Ishikawa (cell line): ENCODE measurements around the gene TBX6.

Experiments
- CEBPB ChIP-seq: IDR thresholded peaks from 2 replicates; pipeline ENCODE4 v1.6.1; 2012
- CREB1 ChIP-seq: IDR thresholded peaks from 2 replicates; pipeline ENCODE4 v1.6.1; 2012; ENCODE audit warnings: low read depth
- EGR1 ChIP-seq: IDR thresholded peaks from 2 replicates; pipeline ENCODE4 v1.6.1; 2012
- EP300 ChIP-seq: IDR thresholded peaks from 2 replicates; pipeline ENCODE4 v1.6.1; 2012; ENCODE audit warnings: borderline replicate concordance
- FOXM1 ChIP-seq: IDR thresholded peaks from 2 replicates; pipeline ENCODE4 v1.6.1; 2012; ENCODE audit warnings: low read depth, borderline replicate concordance
- NFIC ChIP-seq: IDR thresholded peaks from 2 replicates; pipeline ENCODE4 v1.6.1; 2012
- RAD21 ChIP-seq: IDR thresholded peaks from 2 replicates; pipeline ENCODE4 v1.6.1; 2012; ENCODE audit warnings: low read depth
- TAF1 ChIP-seq: IDR thresholded peaks from 2 replicates; pipeline ENCODE4 v1.6.1; 2012; ENCODE audit warnings: low read depth, mild to moderate bottlenecking
- TCF12 ChIP-seq: IDR thresholded peaks from 2 replicates; pipeline ENCODE4 v1.6.1; 2012; ENCODE audit warnings: low read depth
- TEAD4 ChIP-seq: IDR thresholded peaks from 2 replicates; pipeline ENCODE4 v1.6.1; 2012
- YY1 ChIP-seq: IDR thresholded peaks from 2 replicates; pipeline ENCODE4 v1.6.1; 2012; ENCODE audit warnings: low read depth
- ZBTB7A ChIP-seq: IDR thresholded peaks from 2 replicates; pipeline ENCODE4 v1.6.1; 2012; ENCODE audit warnings: low read depth
- TF ChIP-seq, protein P1 (sequence below): IDR thresholded peaks from 2 replicates; pipeline ENCODE4 v1.6.1; 2012; ENCODE audit warnings: low read depth, mild to moderate bottlenecking
- TF ChIP-seq, protein P2 (sequence below): IDR thresholded peaks from 2 replicates; pipeline ENCODE4 v1.6.1; 2012
- TF ChIP-seq, protein P3 (sequence below): IDR thresholded peaks from 2 replicates; pipeline ENCODE4 v1.6.1; 2012

Gene TBX6

DNA sequence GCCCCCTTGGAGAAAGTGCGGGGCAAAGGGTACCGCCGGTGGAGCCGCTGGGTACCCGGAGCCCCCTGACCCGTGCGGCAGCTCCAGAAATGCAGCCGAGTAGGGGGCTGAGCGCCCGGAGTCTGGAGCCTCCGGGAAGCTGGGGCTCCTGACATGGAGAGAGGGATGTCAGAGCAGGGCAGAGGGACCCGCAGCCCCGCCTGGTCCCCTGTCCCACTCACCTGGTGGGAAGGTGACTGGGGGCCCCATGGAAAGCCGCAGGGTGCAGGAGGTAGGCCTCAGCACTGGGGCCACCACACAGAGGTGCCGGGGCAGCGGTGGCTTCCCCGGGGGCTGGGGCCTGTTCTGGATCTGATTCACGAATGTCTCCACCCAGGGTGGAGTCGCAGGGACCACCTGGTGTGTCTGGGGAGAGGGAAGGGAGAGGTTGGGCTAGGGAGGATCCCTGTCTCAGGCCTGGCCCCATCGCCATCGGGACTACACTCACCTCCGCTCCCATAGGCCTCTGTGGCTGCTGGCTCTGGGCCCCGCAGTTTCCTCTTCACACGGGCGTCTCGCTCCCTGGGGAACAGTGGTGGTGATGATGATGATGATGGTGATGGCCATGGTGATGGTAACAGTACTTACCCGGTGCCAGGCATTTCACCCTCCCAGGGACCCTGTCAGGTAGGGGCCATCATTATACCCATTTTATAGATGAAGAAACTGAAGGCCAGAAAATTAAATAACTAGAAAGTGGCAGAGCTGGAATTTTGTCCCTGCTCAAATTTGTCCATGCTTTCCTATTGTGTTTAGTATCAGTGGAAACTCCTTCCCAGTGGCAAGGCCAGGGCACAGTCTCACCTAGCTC, 5.2 kb downstream of the TBX6 start:
- no peak for TF ChIP-seq TEAD4
- TF ChIP-seq, protein P1, sequence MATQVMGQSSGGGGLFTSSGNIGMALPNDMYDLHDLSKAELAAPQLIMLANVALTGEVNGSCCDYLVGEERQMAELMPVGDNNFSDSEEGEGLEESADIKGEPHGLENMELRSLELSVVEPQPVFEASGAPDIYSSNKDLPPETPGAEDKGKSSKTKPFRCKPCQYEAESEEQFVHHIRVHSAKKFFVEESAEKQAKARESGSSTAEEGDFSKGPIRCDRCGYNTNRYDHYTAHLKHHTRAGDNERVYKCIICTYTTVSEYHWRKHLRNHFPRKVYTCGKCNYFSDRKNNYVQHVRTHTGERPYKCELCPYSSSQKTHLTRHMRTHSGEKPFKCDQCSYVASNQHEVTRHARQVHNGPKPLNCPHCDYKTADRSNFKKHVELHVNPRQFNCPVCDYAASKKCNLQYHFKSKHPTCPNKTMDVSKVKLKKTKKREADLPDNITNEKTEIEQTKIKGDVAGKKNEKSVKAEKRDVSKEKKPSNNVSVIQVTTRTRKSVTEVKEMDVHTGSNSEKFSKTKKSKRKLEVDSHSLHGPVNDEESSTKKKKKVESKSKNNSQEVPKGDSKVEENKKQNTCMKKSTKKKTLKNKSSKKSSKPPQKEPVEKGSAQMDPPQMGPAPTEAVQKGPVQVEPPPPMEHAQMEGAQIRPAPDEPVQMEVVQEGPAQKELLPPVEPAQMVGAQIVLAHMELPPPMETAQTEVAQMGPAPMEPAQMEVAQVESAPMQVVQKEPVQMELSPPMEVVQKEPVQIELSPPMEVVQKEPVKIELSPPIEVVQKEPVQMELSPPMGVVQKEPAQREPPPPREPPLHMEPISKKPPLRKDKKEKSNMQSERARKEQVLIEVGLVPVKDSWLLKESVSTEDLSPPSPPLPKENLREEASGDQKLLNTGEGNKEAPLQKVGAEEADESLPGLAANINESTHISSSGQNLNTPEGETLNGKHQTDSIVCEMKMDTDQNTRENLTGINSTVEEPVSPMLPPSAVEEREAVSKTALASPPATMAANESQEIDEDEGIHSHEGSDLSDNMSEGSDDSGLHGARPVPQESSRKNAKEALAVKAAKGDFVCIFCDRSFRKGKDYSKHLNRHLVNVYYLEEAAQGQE: no peak
- TF ChIP-seq CREB1: no peak
- TF ChIP-seq TAF1: no peak
- TF ChIP-seq, protein P2, sequence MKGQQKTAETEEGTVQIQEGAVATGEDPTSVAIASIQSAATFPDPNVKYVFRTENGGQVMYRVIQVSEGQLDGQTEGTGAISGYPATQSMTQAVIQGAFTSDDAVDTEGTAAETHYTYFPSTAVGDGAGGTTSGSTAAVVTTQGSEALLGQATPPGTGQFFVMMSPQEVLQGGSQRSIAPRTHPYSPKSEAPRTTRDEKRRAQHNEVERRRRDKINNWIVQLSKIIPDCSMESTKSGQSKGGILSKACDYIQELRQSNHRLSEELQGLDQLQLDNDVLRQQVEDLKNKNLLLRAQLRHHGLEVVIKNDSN: no peak
- TF ChIP-seq EGR1: no peak
- TF ChIP-seq, protein P3, sequence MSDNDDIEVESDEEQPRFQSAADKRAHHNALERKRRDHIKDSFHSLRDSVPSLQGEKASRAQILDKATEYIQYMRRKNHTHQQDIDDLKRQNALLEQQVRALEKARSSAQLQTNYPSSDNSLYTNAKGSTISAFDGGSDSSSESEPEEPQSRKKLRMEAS: no peak
- TF ChIP-seq NFIC: no peak
- TF ChIP-seq FOXM1: no peak
- no peak for TF ChIP-seq RAD21
- no peak for TF ChIP-seq YY1
- TF ChIP-seq ZBTB7A: no peak
- no peak for TF ChIP-seq TCF12
- no peak for TF ChIP-seq EP300
- TF ChIP-seq CEBPB: no peak

DNA sequence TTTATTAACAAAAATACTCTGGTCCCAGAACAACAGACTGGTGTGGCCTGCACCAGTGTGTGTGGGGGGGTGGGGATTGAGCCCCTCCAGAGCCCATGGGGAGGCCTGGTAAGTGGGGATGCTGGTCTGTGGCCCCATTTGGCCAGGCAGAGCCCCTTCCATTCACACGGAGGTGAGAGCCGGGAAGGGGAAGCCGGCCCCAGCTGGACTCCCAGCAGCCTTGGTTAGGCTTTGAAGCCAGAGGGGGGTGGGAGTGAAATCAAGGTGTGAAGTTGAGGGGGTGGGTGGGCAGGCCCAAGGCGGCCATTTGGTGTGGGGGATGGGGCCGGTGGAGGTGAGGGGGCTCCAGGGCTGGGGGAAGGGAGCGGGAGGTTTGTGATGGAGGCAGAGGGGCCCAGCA, 5.9 kb downstream of the TBX6 start:
- no peak for TF ChIP-seq TEAD4
- no peak for TF ChIP-seq RAD21
- TF ChIP-seq FOXM1: no peak
- TF ChIP-seq TAF1: no peak
- no peak for TF ChIP-seq CREB1
- TF ChIP-seq YY1: no peak
- TF ChIP-seq ZBTB7A: no peak
- no peak for TF ChIP-seq EP300
- no peak for TF ChIP-seq TCF12
- TF ChIP-seq, protein P2: no peak
- no peak for TF ChIP-seq CEBPB
- TF ChIP-seq, protein P3: no peak
- TF ChIP-seq, protein P1: no peak
- TF ChIP-seq EGR1: no peak
- no peak for TF ChIP-seq NFIC

DNA sequence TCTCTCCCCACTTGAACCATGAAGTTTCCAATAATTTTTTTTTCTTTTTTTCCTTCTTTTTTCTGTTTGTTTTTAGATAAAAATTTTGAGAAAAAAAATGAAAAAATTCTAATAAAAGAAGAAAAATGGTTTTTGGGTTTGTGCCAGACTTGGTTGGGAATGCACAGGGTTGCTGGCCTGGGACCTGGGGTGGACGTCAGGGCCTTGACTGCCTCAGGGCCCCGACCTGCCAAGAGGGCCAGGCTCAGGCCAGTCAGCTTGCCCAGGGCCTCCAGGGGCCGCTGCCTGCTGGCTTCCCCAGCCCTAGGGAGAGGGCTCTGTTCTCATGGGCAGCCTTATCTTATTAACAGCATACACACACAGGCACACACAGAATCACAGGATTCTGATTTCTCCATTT, 6.5 kb downstream of the TBX6 start:
- TF ChIP-seq CREB1 (no peak), EGR1 (no peak), EP300 (no peak), RAD21 (no peak), TCF12 (no peak), TEAD4 (no peak), YY1 (no peak), ZBTB7A (no peak), NFIC (no peak), FOXM1 (no peak)
- TF ChIP-seq, protein P1: no peak
- TF ChIP-seq, protein P3: no peak

DNA sequence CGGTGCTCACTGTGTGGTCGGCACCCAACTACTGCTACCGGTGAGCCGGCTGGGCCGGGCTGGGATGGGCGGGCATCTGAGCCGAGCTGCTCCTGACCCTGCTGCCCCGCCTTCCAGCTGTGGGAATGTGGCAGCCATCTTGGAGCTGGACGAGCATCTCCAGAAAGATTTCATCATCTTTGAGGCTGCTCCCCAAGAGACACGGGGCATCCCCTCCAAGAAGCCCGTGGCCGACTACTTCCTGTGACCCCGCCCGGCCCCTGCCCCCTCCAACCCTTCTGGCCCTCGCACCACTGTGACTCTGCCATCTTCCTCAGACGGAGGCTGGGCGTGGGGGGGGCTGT, 6.9 kb downstream of the TBX6 start:
- TF ChIP-seq, protein P3: no peak
- 0 out of 2 replicates have a peak, but pooled peaks have one; percentile 14 for TF ChIP-seq YY1
